GM12878 (cell line): ENCODE measurements around the gene FAM110A.

Source experiments
- MAX ChIP-seq: IDR thresholded peaks from 2 replicates; pipeline ENCODE4 v1.6.1; 2012; ENCODE audit warnings: low read depth, low read length, improper control_type of control experiment
- NR2C2 ChIP-seq: IDR thresholded peaks from 2 replicates; pipeline ENCODE4 v1.6.1; 2011; ENCODE audit warnings: borderline replicate concordance, low read depth; ENCODE audit not compliant: control insufficient read depth, insufficient read length

GRCh38 chr20:858011-858410, 24.5 kb downstream of the FAM110A start:
- TF ChIP-seq MAX (no peak), NR2C2 (no peak)
